ENCODE data around the gene SOX5. TPM values are rescaled to one million over a fixed set of nuclear protein-coding genes. Genes with fewer than 3 reads are reported as not detected.
"Not testable (repeated sequence)": the region's sequence is repeated elsewhere in the genome, so short reads cannot be mapped to it uniquely, and the experiment has no call there.

Gene SOX5
- polyA plus RNA-seq, 4 donors: 7.1 to 9.0 (median 7.9) TPM

DNA sequence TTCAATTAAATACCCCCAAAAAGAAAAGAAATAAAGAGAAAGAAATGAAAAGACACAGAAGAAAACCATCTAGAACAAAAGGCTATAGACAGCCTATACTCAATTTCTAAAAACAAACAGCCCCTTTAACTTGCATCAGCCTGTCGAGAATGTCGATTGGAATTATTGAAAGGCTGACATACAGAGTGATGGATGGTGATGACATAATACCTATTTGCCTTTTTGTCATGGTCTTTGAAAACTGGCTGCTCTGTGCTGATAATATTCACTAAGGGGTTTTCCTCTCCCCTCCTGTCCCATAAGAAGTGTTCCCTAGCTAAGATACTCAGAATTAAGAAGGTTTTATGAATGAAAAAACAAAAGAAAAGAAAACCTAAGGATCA lies 393.7 kb downstream of the SOX5 start:
- DNase-seq (ENCODE audit: low read depth in 4 of 4, low spot score in 3 of 4): no peak

- DNase-seq (ENCODE audit: low read depth in 4 of 4, low spot score in 3 of 4): no peak
Measured at GRCh38 chr12:23555180-23555824, 394.2 kb downstream of the SOX5 start.

DNA sequence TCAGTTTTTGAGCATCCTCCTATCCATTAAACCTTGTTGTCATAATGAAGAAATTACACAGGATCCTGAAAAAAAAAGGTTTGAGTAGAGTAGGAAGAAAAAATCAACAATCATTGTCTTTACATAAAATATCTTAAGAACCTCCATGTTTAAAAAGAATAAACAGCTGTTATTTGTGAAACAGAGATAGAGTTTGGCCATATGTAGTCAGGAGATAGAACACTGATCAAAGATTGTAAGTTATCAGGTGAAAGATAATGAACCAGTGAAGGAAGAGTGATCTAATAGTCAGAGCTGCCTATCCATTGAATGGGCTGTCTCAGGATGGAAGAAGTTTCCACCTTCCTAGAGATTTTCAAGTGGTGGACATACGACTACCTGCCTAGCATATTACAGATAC lies 397.1 kb downstream of the SOX5 start:
- no peak for DNase-seq (ENCODE audit: low read depth in 4 of 4, low spot score in 3 of 4)

DNA sequence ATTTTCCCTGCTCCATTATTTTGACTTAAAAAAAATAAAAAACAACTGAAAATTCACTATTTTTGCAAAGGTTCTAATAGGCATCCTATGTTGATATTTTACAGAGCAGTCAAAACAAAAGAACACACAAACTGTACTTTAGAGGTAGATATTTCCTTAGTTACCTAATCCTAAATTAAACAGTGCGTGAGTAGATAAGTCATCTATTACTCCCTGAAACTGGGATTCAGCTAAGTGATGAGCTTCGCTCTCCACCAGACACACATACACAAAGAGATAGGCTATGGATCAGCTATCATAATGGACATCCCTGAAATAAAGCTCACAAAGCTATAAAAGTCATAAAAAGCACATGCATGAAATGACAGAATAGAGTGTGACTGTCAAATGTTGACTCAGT lies 398.7 kb downstream of the SOX5 start:
- DNase-seq (ENCODE audit: low read depth in 4 of 4, low spot score in 3 of 4): no peak

DNA sequence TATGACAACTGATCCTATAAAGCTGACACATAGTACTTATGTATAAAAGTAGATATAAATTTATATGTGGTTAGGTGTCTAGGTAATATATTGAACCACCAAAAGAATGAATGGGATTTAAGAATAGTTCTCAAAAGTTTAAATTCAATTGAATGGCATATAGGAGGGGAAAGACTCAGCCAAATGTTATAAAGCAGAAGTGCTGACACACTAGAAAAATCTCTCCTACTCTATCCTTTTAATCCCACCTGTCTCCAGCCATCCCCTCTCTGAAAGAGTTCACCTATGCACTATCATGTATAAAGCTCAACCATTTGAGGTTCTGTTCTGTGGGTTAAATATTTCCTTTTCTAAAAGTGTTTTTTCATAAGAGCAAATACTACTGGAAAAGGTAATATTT lies 400.7 kb downstream of the SOX5 start:
- no peak for DNase-seq (ENCODE audit: low read depth in 4 of 4, low spot score in 3 of 4)

- no peak for DNase-seq (ENCODE audit: low read depth in 4 of 4, low spot score in 3 of 4)
Measured at GRCh38 chr12:23546756-23547155, 402.7 kb downstream of the SOX5 start.

- DNase-seq (ENCODE audit: low read depth in 4 of 4, low spot score in 3 of 4): no peak
Measured at GRCh38 chr12:23543767-23544166, 405.7 kb downstream of the SOX5 start.

- DNase-seq (ENCODE audit: low read depth in 4 of 4, low spot score in 3 of 4): no peak
Measured at GRCh38 chr12:23542187-23542586, 407.3 kb downstream of the SOX5 start.

DNA sequence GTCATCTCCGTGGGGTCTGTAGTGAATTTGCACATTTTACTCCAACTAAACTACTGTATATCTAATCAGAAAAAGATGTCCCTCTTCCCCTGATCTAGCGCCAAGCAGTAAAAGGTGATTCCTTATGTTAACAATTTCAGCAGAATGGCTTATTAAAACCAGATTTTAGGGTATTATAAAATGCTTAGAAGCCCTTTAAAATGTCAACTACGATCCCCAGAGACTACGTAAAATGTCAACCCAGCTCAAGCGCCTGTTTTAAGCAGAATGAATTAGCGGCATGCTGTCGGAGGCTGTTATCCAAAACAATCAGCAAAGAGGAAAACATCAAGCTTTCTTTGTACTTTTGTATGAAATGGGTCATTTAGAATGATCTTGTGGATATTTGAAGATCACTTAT lies 408.9 kb downstream of the SOX5 start:
- no peak for DNase-seq (ENCODE audit: low read depth in 4 of 4, low spot score in 3 of 4)

- DNase-seq (ENCODE audit: low read depth in 4 of 4, low spot score in 3 of 4): no peak
Measured at GRCh38 chr12:23536293-23536692, 413.2 kb downstream of the SOX5 start.

GRCh38 chr12:23535441-23535840 lies 414.0 kb downstream of the SOX5 start:
- no peak for DNase-seq (ENCODE audit: low read depth in 4 of 4, low spot score in 3 of 4)

DNA sequence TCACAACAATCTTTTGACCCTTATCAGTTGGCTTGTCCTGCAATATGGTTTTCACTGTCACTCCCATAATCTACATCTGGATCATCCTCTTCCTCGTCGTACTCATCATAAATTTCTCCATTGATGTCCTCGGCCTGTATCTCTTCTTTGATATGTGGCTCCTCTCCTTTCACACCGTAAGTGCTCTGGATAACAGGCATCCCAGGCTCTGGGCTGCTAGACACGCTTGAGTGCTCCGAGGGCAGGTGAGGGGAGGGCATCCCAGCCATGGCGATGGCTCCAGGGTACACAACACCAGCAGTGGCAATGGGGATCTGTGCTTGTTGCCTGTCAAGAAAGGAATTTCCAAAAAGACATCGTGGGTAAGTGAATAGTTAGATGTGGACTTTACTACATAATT lies 415.3 kb downstream of the SOX5 start:
- DNase-seq (ENCODE audit: low read depth in 4 of 4, low spot score in 3 of 4): no peak

DNA sequence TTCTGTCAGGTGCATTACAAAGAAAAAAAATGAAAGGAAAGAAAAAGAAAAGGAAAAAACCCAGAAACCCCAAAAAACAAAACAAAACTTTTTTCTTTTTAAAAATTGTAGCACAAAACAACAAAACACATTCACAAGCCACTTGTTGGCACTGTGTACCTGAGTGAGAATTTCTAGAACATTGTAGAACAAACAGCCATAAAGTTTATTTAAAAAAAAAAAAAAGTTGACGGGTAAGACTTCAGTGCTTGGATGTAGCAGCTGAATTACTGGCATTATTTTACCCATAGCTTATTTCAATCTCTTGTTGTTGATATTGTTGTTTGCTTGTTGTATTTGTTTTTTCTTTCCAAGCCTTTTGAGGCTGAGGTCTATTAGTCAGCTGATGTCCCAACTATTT lies 415.8 kb downstream of the SOX5 start:
- no peak for DNase-seq (ENCODE audit: low read depth in 4 of 4, low spot score in 3 of 4)

DNA sequence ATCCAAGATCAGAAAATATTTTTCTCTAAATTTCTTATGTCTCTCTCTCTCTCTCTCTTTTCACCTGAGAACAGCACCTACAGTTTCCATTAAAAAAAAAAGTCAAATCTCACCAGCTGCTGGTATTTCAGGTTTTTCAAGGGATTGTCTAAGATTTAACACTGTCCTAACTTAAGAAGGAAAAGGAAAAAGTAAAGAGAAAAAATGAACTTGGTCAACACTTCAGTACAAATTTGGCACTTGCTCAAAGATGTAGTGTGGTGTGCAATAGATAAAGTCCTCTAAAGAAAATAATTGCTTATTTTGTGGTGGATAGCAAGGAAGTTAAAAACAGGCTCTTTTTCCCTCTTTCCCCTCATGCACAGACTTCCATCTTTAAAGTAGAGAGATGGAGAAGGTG lies 416.2 kb downstream of the SOX5 start:
- DNase-seq (ENCODE audit: low read depth in 4 of 4, low spot score in 3 of 4): no peak

GRCh38 chr12:23528316-23528715 lies 421.2 kb downstream of the SOX5 start:
- DNase-seq (ENCODE audit: low read depth in 4 of 4, low spot score in 3 of 4): no peak

DNA sequence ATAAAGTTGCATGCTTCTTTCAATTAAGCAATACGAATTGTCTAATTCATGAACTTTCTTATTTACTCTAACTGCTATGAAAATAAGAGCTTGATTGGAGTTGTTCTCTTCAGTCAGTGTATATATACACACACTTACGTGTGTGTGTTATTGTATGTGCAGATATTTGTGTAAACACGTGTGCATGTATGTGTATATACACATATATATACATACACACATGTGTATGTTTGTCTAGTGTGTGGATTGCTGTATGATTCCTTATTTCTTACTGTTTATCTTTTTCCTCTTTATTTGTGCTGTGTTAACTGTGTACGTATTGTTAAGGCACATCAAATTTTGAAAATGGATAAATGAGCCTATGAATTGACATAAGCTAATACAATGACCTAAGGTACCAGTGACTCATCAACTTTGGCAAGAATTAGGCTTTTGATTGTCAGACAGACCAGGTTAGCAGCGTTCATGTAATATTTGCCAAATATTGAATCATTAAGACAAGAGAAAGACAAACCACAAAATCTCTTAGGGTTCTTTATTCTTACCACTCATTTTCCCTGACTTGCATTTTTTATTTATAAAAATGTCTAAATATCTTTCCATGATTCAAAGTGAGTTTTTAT lies 423.9 kb downstream of the SOX5 start:
- DNase-seq (ENCODE audit: low read depth in 4 of 4, low spot score in 3 of 4): no peak

DNA sequence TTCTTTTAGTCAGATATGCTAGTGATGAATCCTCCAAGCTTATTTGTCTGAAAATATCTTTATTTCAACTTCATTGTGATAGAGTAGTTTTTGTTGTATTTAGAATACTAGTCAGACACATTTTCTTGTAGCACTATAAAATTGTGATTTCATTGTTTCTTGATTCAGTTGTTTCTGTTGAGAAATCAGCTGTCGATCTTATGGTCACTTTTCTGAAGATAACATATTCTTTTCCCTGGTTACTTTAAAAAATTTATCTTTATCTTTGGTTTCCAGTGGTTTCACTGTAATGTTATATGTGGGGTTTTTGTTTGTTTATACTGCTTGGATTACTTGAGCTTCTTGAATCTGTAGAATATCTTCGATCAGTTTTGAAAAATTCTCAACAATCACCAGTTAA lies 426.1 kb downstream of the SOX5 start:
- DNase-seq (ENCODE audit: low read depth in 4 of 4, low spot score in 3 of 4): no peak

- DNase-seq (ENCODE audit: low read depth in 4 of 4, low spot score in 3 of 4): not testable (repeated sequence)
Measured at GRCh38 chr12:23519444-23519843, 430.0 kb downstream of the SOX5 start.

GRCh38 chr12:23515785-23516184 lies 433.7 kb downstream of the SOX5 start:
- DNase-seq (ENCODE audit: low read depth in 4 of 4, low spot score in 3 of 4): not testable (repeated sequence)

DNA sequence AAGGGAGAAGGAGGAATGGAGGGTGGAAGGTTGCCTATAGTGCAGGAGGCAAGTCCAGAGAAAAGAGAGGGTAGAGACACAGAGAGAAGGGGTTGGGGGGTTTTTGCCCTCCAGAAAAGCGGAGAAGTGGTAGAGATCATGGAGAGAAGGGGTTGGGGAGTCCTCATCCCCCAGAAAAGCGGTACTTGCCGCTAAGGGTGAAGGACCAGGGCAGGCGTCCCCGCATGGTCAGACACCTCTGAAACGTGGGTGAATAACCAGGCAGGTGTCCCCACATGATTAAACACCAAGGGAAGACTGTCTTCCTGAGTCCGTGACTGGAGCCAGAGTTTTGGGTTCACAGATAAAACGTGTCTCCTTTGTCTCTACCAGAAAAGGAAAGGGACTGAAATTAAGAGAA lies 439.0 kb downstream of the SOX5 start:
- DNase-seq (ENCODE audit: low read depth in 4 of 4, low spot score in 3 of 4): no peak

DNA sequence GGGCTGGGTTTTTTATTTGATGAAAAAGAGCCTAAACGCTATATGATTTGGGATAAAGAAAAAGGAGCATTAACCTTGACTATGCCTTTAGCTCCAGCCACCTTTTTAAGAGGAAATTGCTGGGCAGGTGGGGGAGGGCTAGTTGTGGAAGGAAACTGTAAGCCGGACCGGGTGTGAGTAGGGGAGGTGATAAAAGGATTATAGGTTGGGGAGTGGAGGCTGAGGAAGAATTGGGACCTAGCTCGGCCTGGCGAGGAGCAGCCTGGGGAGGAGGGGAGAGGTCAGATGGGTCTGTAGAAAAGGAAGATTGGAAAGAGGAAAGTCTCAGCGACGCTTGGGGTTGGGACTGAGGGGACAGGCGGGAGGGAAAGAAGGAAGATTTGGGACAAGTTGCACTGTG lies 439.6 kb downstream of the SOX5 start:
- not testable (repeated sequence) for DNase-seq (ENCODE audit: low read depth in 4 of 4, low spot score in 3 of 4)

GRCh38 chr12:23507785-23508184 lies 441.7 kb downstream of the SOX5 start:
- DNase-seq (ENCODE audit: low read depth in 4 of 4, low spot score in 3 of 4): not testable (repeated sequence)

DNA sequence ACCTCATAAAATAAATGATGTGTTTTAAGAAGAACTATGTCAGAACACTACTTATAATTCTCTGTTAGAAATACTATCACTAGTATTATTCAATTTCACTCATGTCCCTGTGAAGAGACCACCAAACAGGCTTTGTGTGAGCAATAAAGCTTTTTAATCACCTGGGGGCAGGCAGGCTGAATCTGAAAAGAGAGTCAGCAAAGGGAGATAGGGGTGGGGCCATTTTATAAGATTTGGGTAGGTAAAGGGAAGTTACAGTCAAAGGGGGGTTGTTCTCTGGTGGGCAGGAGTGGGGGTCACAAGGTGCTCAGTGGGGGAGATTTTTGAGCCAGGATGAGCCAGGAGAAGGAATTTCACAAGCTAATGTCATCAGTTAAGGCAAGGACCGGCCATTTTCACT lies 443.7 kb downstream of the SOX5 start:
- DNase-seq (ENCODE audit: low read depth in 4 of 4, low spot score in 3 of 4): not testable (repeated sequence)
